Measurements from ENCODE around the gene HIPK4.

HIPK4 gene

DNA sequence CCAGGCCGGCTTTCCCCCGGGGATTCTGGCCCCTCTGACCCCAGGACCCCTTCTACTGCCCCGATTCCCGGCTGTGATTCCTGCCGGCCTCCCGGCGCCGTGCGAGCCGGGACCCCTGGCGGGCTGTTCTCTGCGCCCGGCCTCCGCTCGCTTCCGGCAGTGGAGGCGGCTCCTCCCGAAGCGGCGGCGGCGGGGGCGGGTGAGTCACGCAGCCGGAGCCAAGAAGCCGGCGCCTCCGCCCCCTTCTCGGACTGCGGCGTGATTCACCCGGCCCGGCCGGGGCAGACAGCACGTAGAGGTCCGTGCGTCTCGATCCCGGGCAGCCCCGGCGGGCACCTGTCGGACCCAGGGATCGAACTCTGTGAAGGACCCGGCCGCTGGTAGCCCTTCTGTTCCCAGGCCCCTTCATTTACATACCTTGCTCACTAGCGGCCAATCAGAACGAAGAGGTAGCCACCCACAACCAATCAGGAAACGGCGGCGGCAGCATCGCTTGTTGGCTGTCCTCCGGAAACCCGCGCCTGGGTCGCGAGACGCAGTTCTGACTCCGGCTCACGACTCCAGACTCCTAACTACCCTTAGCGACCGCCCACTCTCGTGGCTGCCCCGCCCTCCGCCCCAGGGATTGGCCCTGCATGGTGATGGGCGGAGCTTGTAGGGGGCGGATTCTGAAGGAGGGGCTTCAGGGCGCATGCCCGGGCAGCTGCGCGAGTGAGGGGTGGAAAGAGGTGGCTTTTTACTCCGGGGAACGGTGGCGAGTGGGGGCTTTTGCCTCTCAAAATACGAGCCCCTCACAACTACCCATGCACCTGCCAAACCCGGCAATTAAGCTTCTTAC is 35.7 kb upstream of the HIPK4 start, which contains the start of gene SERTAD1:
Gene SERTAD1, minus strand, starts transcription at position 543 of the 838 bp plus-strand sequence. CDS start 2,446 bp downstream, outside the sequence.
- peak; percentile 96 for DNase-seq (ENCODE audit: extremely low read depth, low read depth)
- peak within 1 kb of the TSS; percentile 88 for H3K4me3 ChIP-seq (replicated peaks; ENCODE audit: low read depth, low read length)
- TF ChIP-seq, protein P1, sequence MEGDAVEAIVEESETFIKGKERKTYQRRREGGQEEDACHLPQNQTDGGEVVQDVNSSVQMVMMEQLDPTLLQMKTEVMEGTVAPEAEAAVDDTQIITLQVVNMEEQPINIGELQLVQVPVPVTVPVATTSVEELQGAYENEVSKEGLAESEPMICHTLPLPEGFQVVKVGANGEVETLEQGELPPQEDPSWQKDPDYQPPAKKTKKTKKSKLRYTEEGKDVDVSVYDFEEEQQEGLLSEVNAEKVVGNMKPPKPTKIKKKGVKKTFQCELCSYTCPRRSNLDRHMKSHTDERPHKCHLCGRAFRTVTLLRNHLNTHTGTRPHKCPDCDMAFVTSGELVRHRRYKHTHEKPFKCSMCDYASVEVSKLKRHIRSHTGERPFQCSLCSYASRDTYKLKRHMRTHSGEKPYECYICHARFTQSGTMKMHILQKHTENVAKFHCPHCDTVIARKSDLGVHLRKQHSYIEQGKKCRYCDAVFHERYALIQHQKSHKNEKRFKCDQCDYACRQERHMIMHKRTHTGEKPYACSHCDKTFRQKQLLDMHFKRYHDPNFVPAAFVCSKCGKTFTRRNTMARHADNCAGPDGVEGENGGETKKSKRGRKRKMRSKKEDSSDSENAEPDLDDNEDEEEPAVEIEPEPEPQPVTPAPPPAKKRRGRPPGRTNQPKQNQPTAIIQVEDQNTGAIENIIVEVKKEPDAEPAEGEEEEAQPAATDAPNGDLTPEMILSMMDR (IDR thresholded peaks at IDR 0.05; ENCODE audit: low read depth, low read length, missing control alignments), result peak; percentile 56

DNA sequence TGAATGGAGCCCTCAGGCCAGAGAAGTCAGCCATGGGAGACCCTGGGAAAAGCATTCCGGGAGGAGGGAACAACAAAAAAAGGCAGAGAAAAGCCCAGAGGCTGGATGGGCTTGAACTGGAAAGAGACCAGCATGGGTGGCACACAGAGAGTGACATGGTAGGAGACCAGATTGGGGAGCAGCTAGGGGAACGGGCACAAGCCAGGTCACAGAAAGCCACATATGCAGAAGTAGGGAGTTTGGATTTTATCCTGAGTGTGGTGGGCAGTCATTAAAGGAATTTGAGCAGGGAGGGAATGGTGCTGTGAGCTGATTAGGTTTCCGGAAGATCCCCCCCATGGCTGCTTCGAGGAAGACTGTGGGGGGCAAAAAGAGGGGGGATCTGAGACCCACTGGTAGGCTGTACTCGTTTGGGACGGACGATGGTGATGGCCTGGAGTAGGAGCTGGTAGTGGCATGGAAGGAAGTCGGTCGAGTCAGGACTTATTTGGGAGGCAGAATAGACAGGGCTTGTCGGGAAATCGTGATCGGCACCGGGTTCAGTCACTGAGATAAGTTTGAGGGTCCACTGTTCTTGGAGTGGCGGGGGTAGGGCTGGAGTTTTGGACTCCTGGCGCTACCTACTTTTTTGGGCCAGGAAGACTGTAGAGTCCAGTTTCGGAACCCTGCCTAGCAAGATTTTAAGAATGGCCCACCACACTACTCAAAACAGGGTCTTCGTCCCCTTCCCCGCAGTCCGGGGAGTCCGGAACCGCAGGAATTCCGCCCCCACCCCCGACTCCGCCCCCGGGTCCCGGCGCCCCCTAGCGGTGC is 34.9 kb upstream of the HIPK4 start:
- DNase-seq (ENCODE audit: extremely low read depth, low read depth), result no peak

DNA sequence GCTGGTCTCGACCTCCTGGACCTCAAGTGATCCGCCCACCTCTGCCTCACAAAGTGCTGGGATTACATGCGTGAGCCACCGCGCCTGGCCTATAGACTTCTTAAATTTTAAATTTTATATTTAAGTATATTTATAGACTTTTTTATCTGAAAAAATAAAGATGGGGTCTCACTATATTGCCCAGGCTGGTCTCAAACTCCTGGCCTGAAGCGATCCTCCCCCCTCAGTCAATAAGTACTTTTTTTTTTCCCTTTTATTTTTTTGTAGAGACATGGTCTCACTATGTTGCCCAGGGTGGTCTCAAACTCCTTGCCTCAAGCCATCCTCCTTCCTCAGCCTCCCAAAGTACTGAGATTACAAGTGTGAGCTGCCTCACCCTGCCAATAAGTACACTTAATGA is 34.0 kb upstream of the HIPK4 start:
- peak overlapping the region; percentile 88 for H3K4me3 ChIP-seq (replicated peaks; ENCODE audit: low read depth, low read length)
- TF ChIP-seq, protein P1 (IDR thresholded peaks at IDR 0.05; ENCODE audit: low read depth, low read length, missing control alignments), result no peak
- no peak for DNase-seq (ENCODE audit: extremely low read depth, low read depth)

More for the DNA sequence above, 34.9 kb upstream of the HIPK4 start:
- H3K4me3 ChIP-seq (replicated peaks; ENCODE audit: low read depth, low read length), result peak overlapping the region; percentile 88
- TF ChIP-seq, protein P1 (IDR thresholded peaks at IDR 0.05; ENCODE audit: low read depth, low read length, missing control alignments), result no peak

DNA sequence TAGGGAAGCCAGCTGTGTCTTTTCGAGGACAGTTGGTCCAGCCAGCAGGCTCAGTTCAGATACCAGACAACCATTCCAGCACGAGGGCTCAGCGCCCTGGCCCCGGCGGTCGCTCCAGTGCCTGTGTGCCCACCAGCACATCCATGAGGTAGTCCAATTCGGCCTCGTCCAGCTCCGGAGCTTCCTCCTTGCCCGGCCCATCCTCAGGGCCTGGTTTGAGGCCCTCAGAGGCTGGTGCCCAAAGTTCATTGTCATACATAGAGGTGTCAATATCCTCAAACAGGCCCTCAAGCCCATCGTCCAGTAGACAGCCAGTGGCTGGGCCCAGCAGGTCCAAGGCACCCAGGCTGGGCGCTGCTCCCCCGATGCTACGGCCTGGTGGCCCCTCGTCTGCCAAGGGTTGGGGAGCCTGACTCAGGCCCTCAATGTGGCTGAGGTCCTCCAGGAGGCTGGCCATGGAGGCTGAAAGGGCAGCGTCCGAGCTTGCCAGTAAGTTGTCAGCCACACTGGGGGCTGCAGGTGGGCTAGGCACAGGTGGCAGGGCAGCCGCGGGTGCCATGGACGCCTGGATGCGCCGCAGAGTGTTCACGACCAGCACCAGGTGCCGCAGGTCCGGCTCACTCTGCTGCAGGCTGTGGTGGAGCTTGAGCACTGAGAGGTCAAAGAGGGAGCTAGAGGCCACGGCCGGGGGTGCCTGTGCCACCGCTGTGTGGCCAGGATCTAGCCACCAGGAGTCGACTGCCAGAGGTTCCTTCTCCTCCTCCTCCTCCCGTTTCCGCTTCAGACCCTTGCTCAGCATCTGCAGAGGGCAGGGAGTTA is 33.0 kb upstream of the HIPK4 start:
- TF ChIP-seq, protein P1 (IDR thresholded peaks at IDR 0.05; ENCODE audit: low read depth, low read length, missing control alignments), result no peak
- DNase-seq (ENCODE audit: extremely low read depth, low read depth), result no peak
- no peak overlapping the region for H3K4me3 ChIP-seq (replicated peaks; ENCODE audit: low read depth, low read length)

DNA sequence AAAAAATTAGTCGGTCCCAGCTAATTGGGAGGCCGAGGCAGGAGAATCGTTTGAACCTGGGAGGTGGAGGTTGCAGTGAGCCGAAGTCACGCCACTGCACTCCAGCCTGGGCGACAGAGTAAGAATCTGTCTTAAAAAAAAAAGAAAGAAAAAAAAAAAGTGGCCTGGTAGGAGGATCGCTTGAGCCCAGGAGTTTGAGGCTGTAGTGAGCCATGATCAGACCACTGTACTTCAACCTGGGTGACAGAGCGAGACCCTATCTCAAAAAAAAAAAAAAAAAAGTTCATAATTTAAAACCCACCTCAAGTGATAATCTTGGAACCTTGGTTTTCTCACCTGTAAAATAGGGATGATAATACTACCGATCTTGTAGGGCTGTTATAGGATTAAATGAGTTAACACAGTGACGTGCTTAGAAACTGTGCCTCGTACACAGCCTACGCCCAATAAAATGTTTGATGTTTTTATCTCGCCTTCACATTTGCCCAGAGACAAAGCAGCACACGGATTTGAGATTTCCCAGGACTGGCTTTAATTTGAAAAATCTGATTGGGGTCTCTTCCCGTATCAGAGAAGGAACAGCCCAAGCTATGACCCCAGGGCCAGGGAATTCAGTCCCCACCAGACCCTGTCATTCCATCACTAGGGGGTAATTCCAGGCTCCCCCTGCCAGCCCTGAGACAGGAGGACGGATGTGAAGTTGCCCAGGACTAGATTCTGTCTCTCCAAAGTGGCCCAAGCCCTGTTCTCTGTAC is 32.2 kb upstream of the HIPK4 start:
- TF ChIP-seq, protein P1 (IDR thresholded peaks at IDR 0.05; ENCODE audit: low read depth, low read length, missing control alignments), result no peak
- DNase-seq (ENCODE audit: extremely low read depth, low read depth), result no peak
- H3K4me3 ChIP-seq (replicated peaks; ENCODE audit: low read depth, low read length), result no peak overlapping the region
